Spleen (tissue), 11 donors: ENCODE results near the gene ENTPD2. TPM values are rescaled to one million over a fixed set of nuclear protein-coding genes. Genes with fewer than 3 reads are reported as not detected.

Experiments
- DNase-seq: peaks from one replicate; pipeline ENCODE4 v3.0.0-alpha.2; 2020
- H3K27ac ChIP-seq, 8 donors: fragments of 200-600 bp; sonication (generic) in 7 of 8; 1 replicate in 4 of 8; 2 replicates in 4 of 8; pipeline versions ENCODE4 v1.5.0 to v1.8.0; 2016 to 2021; ENCODE audit warnings: inconsistent platforms in 4 of 8, mild to moderate bottlenecking in 4 of 8, moderate library complexity in 1 of 8
- H3K27me3 ChIP-seq, 7 donors: fragments of 200-600 bp; sonication (generic) in 6 of 7; replicated peaks in 1 of 7; 1 replicate in 4 of 7; 2 replicates in 3 of 7; pipeline versions ENCODE4 v1.5.0 to v1.8.0; 2016 to 2021; ENCODE audit warnings: inconsistent platforms in 3 of 7, mild to moderate bottlenecking in 1 of 7
- H3K36me3 ChIP-seq, 6 donors: fragments of 200-600 bp; sonication (generic) in 5 of 6; 1 replicate in 4 of 6; 2 replicates in 2 of 6; pipeline versions ENCODE4 v1.5.0 to v1.8.0; 2016 to 2021; ENCODE audit warnings: inconsistent platforms in 2 of 6
- H3K4me1 ChIP-seq, 6 donors: fragments of 200-600 bp; sonication (generic) in 5 of 6; 1 replicate in 3 of 6; 2 replicates in 3 of 6; pipeline versions ENCODE4 v1.5.0 to v1.8.0; 2016 to 2021; ENCODE audit warnings: inconsistent platforms in 3 of 6
- H3K4me3 ChIP-seq, 8 donors: fragments of 200-600 bp; sonication (generic) in 7 of 8; 1 replicate in 4 of 8; 2 replicates in 4 of 8; pipeline versions ENCODE4 v1.5.0 to v1.8.0; 2016 to 2021; ENCODE audit warnings: inconsistent platforms in 4 of 8, mild to moderate bottlenecking in 4 of 8, moderate library complexity in 2 of 8
- H3K9me3 ChIP-seq, 8 donors: fragments of 200-600 bp; sonication (generic) in 7 of 8; 1 replicate in 4 of 8; 2 replicates in 4 of 8; pipeline versions ENCODE4 v1.5.0 to v1.8.0; 2016 to 2021; ENCODE audit warnings: inconsistent platforms in 4 of 8
- CTCF ChIP-seq, 11 experiments: fragments of 200-600 bp in 7 of 11; fragments of 450-650 bp in 4 of 11; sonication (generic) in 4 of 11; IDR thresholded peaks in 8 of 11; conservative IDR thresholded peaks in 3 of 11; 1 replicate in 7 of 11; 2 replicates in 4 of 11; pipeline versions ENCODE4 v1.4.0 to v1.8.0; 2016 to 2021; ENCODE audit warnings: antibody characterized with exemption in 11 of 11, inconsistent platforms in 4 of 11, mild to moderate bottlenecking in 1 of 11
- POLR2A ChIP-seq, 3 donors: fragments of 450-650 bp; IDR thresholded peaks; one replicate each; pipeline ENCODE4 v1.5.1; 2017; ENCODE audit warnings: antibody characterized with exemption in 3 of 3, mild to moderate bottlenecking in 1 of 3
- POLR2AphosphoS5 ChIP-seq, 3 donors: sonication (generic); formaldehyde crosslinking; IDR thresholded peaks; one replicate each; pipeline ENCODE4 v1.5.1; 2017; ENCODE audit warnings: antibody characterized with exemption in 3 of 3
- WGBS, 5 donors: extraction: QIAGEN DNeasy Blood & Tissue Kit in 3 of 5; methylation state at CpG; one replicate each; pipeline versions ENCODE4 v1.1.5 to v1.1.7; 2013 to 2018; 5-methylcytosine and 5-hydroxymethylcytosine counted together
- intact Hi-C: fragments of 100-400 bp; cut with DNase I; formaldehyde crosslinking; loops from one replicate; pipeline ENCODE4 v1.15.0; 2023; ENCODE audit warnings: low total_unique reads
- polyA plus RNA-seq, 3 donors: library from polyadenylated mRNA; stranded (reverse); fragments of 200-250 nt; gene quantifications; one replicate each; pipeline ENCODE4 v1.2.1, GENCODE V29; 2013
- total RNA-seq, 7 donors: library from RNA; depleted of rRNA in 3 of 7; stranded (reverse); fragments of >200 nt in 3 of 7; fragmentation: NEBNext Ultra II Directional in 4 of 7; extraction: Animal tissue kit (Norgen Biotek cat#: 25700) in 4 of 7; gene quantifications; one replicate each; pipeline versions ENCODE4 v1.1.0 to v1.2.1, GENCODE V29; 2016 to 2021
- donor health status: healthy with polysubstance abuse.
- donor health status: DM: no; HTN: no; CAD: no; lungs with moderate emphysema.
- donor health status: DM: no; HTN: no; CAD: no.
- donor health status: Bipolar disorder and iron deficiency.
- donor health status: healthy.
- donor health status: DM: no; HTN: no; CAD: no.
- donor health status: DM: yes; HTN: yes; CAD: no.

ENTPD2 gene
- total and polyA plus RNA-seq, 10 donors = 0.11 to 0.58 (median 0.36) TPM; not detected in 6

- 86 to 92% (median 91%) methylated on average over 10 to 16 of the region's 16 CpGs for WGBS, 5 donors
- Histone ChIP-seq H3K9me3 (no peaks in the 10 kb centered on the region), H3K4me1 (peaks cover 16 to 72% (median 40%) of the 10 kb centered on the region in 6 donors), H3K27ac (no peak overlapping the region), H3K27me3 (peaks cover 0 to 8% (median 0%) of the 10 kb centered on the region in 7 donors), H3K4me3 (no peak overlapping the region), H3K36me3 (peaks cover 0 to 57% (median 44%) of the 10 kb centered on the region in 6 donors)
- peak; percentile 78 for DNase-seq
- TF ChIP-seq POLR2AphosphoS5 (IDR thresholded peaks at IDR 0.05) = no peak
- no peak for TF ChIP-seq POLR2A (IDR thresholded peaks at IDR 0.05)
- TF ChIP-seq CTCF (IDR thresholded peaks at IDR 0.05 in 8 of 11, conservative IDR thresholded peaks at IDR 0.05 in 3 of 11) = no peak
- intact Hi-C loops = no loop called here
Measured at GRCh38 chr9:137082222-137082924, 28.5 kb upstream of the ENTPD2 start.

- Histone ChIP-seq H3K9me3 (no peaks in the 10 kb centered on the region), H3K27me3 (peaks cover 0 to 8% (median 0%) of the 10 kb centered on the region in 7 donors), H3K4me1 (peaks cover 13 to 71% (median 38%) of the 10 kb centered on the region in 6 donors), H3K36me3 (peaks cover 0 to 57% (median 44%) of the 10 kb centered on the region in 6 donors), H3K27ac (no peak overlapping the region), H3K4me3 (no peak overlapping the region)
- no peak for TF ChIP-seq POLR2A (IDR thresholded peaks at IDR 0.05)
- peak in 1 of 3 donors; percentile 24 for TF ChIP-seq POLR2AphosphoS5 (IDR thresholded peaks at IDR 0.05)
- TF ChIP-seq CTCF (IDR thresholded peaks at IDR 0.05 in 8 of 11, conservative IDR thresholded peaks at IDR 0.05 in 3 of 11) = no peak
- intact Hi-C loops = no loop called here
- WGBS, 5 donors = 90 to 97% (median 94%) methylated on average over 23 to 24 of the region's 24 CpGs
- no peak for DNase-seq
Measured at GRCh38 chr9:137080260-137081122, 26.6 kb upstream of the ENTPD2 start.

- no peak for TF ChIP-seq POLR2AphosphoS5 (IDR thresholded peaks at IDR 0.05)
- no peak for TF ChIP-seq CTCF (IDR thresholded peaks at IDR 0.05 in 8 of 11, conservative IDR thresholded peaks at IDR 0.05 in 3 of 11)
- peaks cover 0 to 8% (median 0%) of the 10 kb centered on the region in 7 donors for H3K27me3 ChIP-seq
- peak overlapping the region in 1 of 8 donors; percentile 94 for H3K4me3 ChIP-seq
- H3K27ac ChIP-seq = no peak overlapping the region
- H3K4me1 ChIP-seq = peaks cover 9 to 71% (median 29%) of the 10 kb centered on the region in 6 donors
- H3K9me3 ChIP-seq = no peaks in the 10 kb centered on the region
- DNase-seq = no peak
- intact Hi-C loops = no loop called here
- peaks cover 0 to 57% (median 44%) of the 10 kb centered on the region in 6 donors for H3K36me3 ChIP-seq
- WGBS, 5 donors = 85 to 97% (median 95%) methylated on average over 6 to 13 of the region's 13 CpGs
Measured at GRCh38 chr9:137079401-137079787, 25.5 kb upstream of the ENTPD2 start.
